ENCODE results near the gene DCD. TPM values are rescaled to one million over a fixed set of nuclear protein-coding genes. Genes with fewer than 3 reads are reported as not detected.

Gene DCD
- total and polyA plus RNA-seq, 2 donors (not counting 3 experiments of a cell fraction or from before 2014, with no cell fraction given) = not detected

- Histone ChIP-seq H3K9me3 (replicated peaks; ENCODE audit: control insufficient read depth, insufficient read depth, low read length) (no peaks in the 10 kb centered on the region), H3K36me3 (ENCODE audit: control insufficient read depth in 2 of 2, extremely low read depth in 1 of 2, insufficient read depth in 2 of 2, low read length in 2 of 2) (no peaks in the 10 kb centered on the region), H3K9ac (replicated peaks; ENCODE audit: extremely low read depth, insufficient read depth, low read length) (no peak overlapping the region), H4K20me1 (replicated peaks; ENCODE audit: control insufficient read depth, extremely low read depth, insufficient read depth, low read length) (no peaks in the 10 kb centered on the region), H3K27me3 (ENCODE audit: control insufficient read depth in 2 of 2, insufficient read depth in 2 of 2, low read length in 2 of 2) (peaks cover 25 to 27% of the 10 kb centered on the region in 2 experiments), H3K27ac (ENCODE audit: insufficient read depth, low read depth, low read length) (no peak overlapping the region), H3K79me2 (ENCODE audit: control insufficient read depth, insufficient read depth, low read length) (no peaks in the 10 kb centered on the region), H3K4me3 (replicated peaks in 1 of 3; ENCODE audit: insufficient read depth in 1 of 3, low read depth in 1 of 3, low read length in 3 of 3) (no peak overlapping the region), H3K4me1 (ENCODE audit: control insufficient read depth, extremely low read depth, insufficient read depth, low read length) (no peaks in the 10 kb centered on the region), H3K4me2 (ENCODE audit: insufficient read depth, low read length) (no peak overlapping the region), H2AFZ (ENCODE audit: low read depth, low read length) (no peak overlapping the region), H3K9me1 (replicated peaks; ENCODE audit: control insufficient read depth, extremely low read depth, insufficient read depth, low read length) (no peaks in the 10 kb centered on the region)
- dilution Hi-C loops (cut with MboI; ENCODE audit: extremely low pct_ligation_motif_present, low sequenced_read_pairs) = no loop called here
- TF ChIP-seq MAX (IDR thresholded peaks at IDR 0.05; ENCODE audit: insufficient read depth, insufficient read length) = no peak
- no peak for TF ChIP-seq EZH2 (IDR thresholded peaks at IDR 0.05; ENCODE audit: borderline replicate concordance, low read depth, low read length, severe bottlenecking)
- no peak for TF ChIP-seq FOS (IDR thresholded peaks at IDR 0.05; ENCODE audit: borderline replicate concordance, insufficient read depth, low read length)
- no peak for TF ChIP-seq POLR2A (IDR thresholded peaks at IDR 0.05; ENCODE audit: low read depth, low read length)
- TF ChIP-seq, protein P1, sequence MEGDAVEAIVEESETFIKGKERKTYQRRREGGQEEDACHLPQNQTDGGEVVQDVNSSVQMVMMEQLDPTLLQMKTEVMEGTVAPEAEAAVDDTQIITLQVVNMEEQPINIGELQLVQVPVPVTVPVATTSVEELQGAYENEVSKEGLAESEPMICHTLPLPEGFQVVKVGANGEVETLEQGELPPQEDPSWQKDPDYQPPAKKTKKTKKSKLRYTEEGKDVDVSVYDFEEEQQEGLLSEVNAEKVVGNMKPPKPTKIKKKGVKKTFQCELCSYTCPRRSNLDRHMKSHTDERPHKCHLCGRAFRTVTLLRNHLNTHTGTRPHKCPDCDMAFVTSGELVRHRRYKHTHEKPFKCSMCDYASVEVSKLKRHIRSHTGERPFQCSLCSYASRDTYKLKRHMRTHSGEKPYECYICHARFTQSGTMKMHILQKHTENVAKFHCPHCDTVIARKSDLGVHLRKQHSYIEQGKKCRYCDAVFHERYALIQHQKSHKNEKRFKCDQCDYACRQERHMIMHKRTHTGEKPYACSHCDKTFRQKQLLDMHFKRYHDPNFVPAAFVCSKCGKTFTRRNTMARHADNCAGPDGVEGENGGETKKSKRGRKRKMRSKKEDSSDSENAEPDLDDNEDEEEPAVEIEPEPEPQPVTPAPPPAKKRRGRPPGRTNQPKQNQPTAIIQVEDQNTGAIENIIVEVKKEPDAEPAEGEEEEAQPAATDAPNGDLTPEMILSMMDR (IDR thresholded peaks at IDR 0.05; ENCODE audit: extremely low read depth in 1 of 2, insufficient read depth in 1 of 2, low read depth in 1 of 2, low read length in 2 of 2) = no peak
- TF ChIP-seq JUN (IDR thresholded peaks at IDR 0.05; ENCODE audit: borderline replicate concordance, insufficient read depth, insufficient read length, low read depth) = no peak
- no peak for TF ChIP-seq MYC (IDR thresholded peaks at IDR 0.05; ENCODE audit: low read depth, low read length)
- no peak for TF ChIP-seq GATA2 (IDR thresholded peaks at IDR 0.05; ENCODE audit: insufficient read depth, insufficient read length, low read depth, low read length)
- no peak for TF ChIP-seq POLR2AphosphoS5 (IDR thresholded peaks at IDR 0.05; ENCODE audit: insufficient read depth, low read depth, low read length)
- FAIRE-seq (no peak), DNase-seq (ENCODE audit: low read depth, low spot score) (no peak)
- ChIA-PET POLR2A (no interaction called here), CTCF (interaction anchor here (0.8 to 2.2 kb wide), 10 partner anchors 9 to 120 kb away, joined by 3 to 19 read pairs (median 4); no protein-coding TSS in a partner anchor)
- intact Hi-C loops (cut with micrococcal nuclease) = loop anchor here (5.0 kb wide), 1 partner anchor 362 kb away; no protein-coding TSS in a partner anchor
- no TSS peak for BruUV-seq (replicated peaks)
Observed at GRCh38 chr12:54595471-54595870, 52.7 kb downstream of the DCD start.

Other genes with a start within 250 kb of the DCD start
- gene ITGA5, start 229.1 kb downstream of the DCD start, total RNA-seq = 938 and 994 TPM in 2 replicates
- gene ITGA5, start 229.1 kb downstream of the DCD start, polyA plus RNA-seq = 657 and 731 TPM in 2 replicates
- gene GTSF1, start 174.8 kb downstream of the DCD start, total RNA-seq = not detected in 2 replicates
- 14.1 and 15.4 TPM in 2 replicates for gene GTSF1, start 174.8 kb downstream of the DCD start, polyA plus RNA-seq
- 0.07 and 0.09 TPM in 2 replicates for gene NCKAP1L, start 150.6 kb downstream of the DCD start, total RNA-seq
- 0.13 and 0.17 TPM in 2 replicates for gene NCKAP1L, start 150.6 kb downstream of the DCD start, polyA plus RNA-seq
- not detected in 2 replicates for gene PDE1B, start 98.8 kb downstream of the DCD start, total RNA-seq
- gene PDE1B, start 98.8 kb downstream of the DCD start, polyA plus RNA-seq = not detected in 2 replicates
- not detected in 2 replicates for gene PPP1R1A, start 59.7 kb downstream of the DCD start, total RNA-seq
- gene PPP1R1A, start 59.7 kb downstream of the DCD start, polyA plus RNA-seq = not detected in 2 replicates
- not detected in 2 replicates for gene LACRT, start 13.5 kb downstream of the DCD start, total RNA-seq
- not detected in 2 replicates for gene LACRT, start 13.5 kb downstream of the DCD start, polyA plus RNA-seq
- not detected in 2 replicates for gene MUCL1, start 206.2 kb upstream of the DCD start, total RNA-seq
- not detected in 2 replicates for gene MUCL1, start 206.2 kb upstream of the DCD start, polyA plus RNA-seq

All from endothelial cell of umbilical vein (primary cell).